Endothelial cell of umbilical vein (primary cell): ENCODE measurements around the gene AFTPH. TPM values are rescaled to one million over a fixed set of nuclear protein-coding genes. Genes with fewer than 3 reads are reported as not detected.

Experiments
- BruUV-seq: library from RNA; stranded (reverse); fragments of 400-500 nt; replicated peaks from 2 replicates; lab custom pipeline; 2021; lab: Mats Ljungman, UMichigan
- CTCF ChIA-PET: fragments of 300-600, 350-600 bp; sonication (Branson Sonifier 250); formaldehyde crosslinking; loops from one replicate; lab custom pipeline; 2021; ENCODE audit warnings: antibody characterized with exemption, inconsistent platforms; lab: Charles Lee
- POLR2A ChIA-PET: fragments of 300-600, 350-600 bp; sonication (Branson Sonifier 250); formaldehyde crosslinking; loops from one replicate; lab custom pipeline; 2021; ENCODE audit warnings: antibody characterized with exemption, inconsistent platforms; lab: Charles Lee
- DNase-seq: peaks from one replicate; pipeline ENCODE4 v3.0.0-alpha.2; 2011; ENCODE audit warnings: low read depth, low spot score
- FAIRE-seq: peaks from 2 replicates; lab custom pipeline; 2011; peaks lifted over from hg19 to GRCh38; lab: Jason Lieb, UNC
- H2AFZ ChIP-seq: 2 replicates; pipeline ENCODE4 v1.6.0; 2012; ENCODE audit warnings: low read depth, low read length, control low read depth, inconsistent platforms
- H3K27ac ChIP-seq: 2 replicates; pipeline ENCODE4 v1.5.1; 2011; ENCODE audit warnings: low read depth, mild to moderate bottlenecking, control low read depth, low read length, moderate library complexity; ENCODE audit not compliant: insufficient read depth
- H3K27me3 ChIP-seq, 2 experiments: 2 replicates each; pipeline versions ENCODE4 v1.6.0 to v1.6.1; 2011; ENCODE audit warnings: low read length in 2 of 2, mixed read lengths in 1 of 2; ENCODE audit not compliant: control insufficient read depth in 2 of 2, insufficient read depth in 2 of 2
- H3K36me3 ChIP-seq, 2 experiments: 2 replicates in 1 of 2; 3 replicates in 1 of 2; pipeline ENCODE4 v1.5.1; 2011; ENCODE audit warnings: low read length in 2 of 2, mild to moderate bottlenecking in 1 of 2, moderate library complexity in 1 of 2; ENCODE audit not compliant: control insufficient read depth in 2 of 2, insufficient read depth in 2 of 2; ENCODE audit errors: extremely low read depth in 1 of 2
- H3K4me1 ChIP-seq: 3 replicates; pipeline ENCODE4 v1.5.1; 2011; ENCODE audit warnings: mild to moderate bottlenecking, low read length; ENCODE audit not compliant: control insufficient read depth, insufficient read depth; ENCODE audit errors: extremely low read depth
- H3K4me2 ChIP-seq: 2 replicates; pipeline ENCODE4 v1.6.1; 2011; ENCODE audit warnings: low read length, control low read depth, mixed read lengths; ENCODE audit not compliant: insufficient read depth
- H3K4me3 ChIP-seq, 3 experiments: fragments of 200-600 bp in 1 of 3; sonication (generic), shearing (Covaris generic) in 1 of 3; replicated peaks in 1 of 3; 2 replicates each; pipeline ENCODE4 v1.5.1; 2011 to 2016; ENCODE audit warnings: control low read depth in 3 of 3, low read length in 3 of 3, mild to moderate bottlenecking in 2 of 3, inconsistent platforms in 1 of 3, low read depth in 1 of 3, moderate library complexity in 1 of 3; ENCODE audit not compliant: insufficient read depth in 1 of 3
- H3K79me2 ChIP-seq: 2 replicates; pipeline ENCODE4 v1.6.0; 2012; ENCODE audit warnings: low read length, inconsistent platforms; ENCODE audit not compliant: control insufficient read depth, insufficient read depth
- H3K9ac ChIP-seq: replicated peaks from 2 replicates; pipeline ENCODE3; 2011; ENCODE audit warnings: low read length, control low read depth; ENCODE audit not compliant: insufficient read depth; ENCODE audit errors: extremely low read depth
- H3K9me1 ChIP-seq: replicated peaks from 3 replicates; pipeline ENCODE4 v1.6.0; 2011; ENCODE audit warnings: mild to moderate bottlenecking, low read length; ENCODE audit not compliant: control insufficient read depth, insufficient read depth; ENCODE audit errors: extremely low read depth
- H3K9me3 ChIP-seq: replicated peaks from 2 replicates; pipeline ENCODE4 v1.5.1; 2012; ENCODE audit warnings: low read length, inconsistent platforms; ENCODE audit not compliant: control insufficient read depth, insufficient read depth
- H4K20me1 ChIP-seq: replicated peaks from 2 replicates; pipeline ENCODE3; 2011; ENCODE audit warnings: mild to moderate bottlenecking, low read length; ENCODE audit not compliant: control insufficient read depth, insufficient read depth; ENCODE audit errors: extremely low read depth
- CTCF ChIP-seq, 2 donors: IDR thresholded peaks; 1 replicate in 1 of 2; 2 replicates in 1 of 2; pipeline ENCODE4 v1.5.1; 2011; ENCODE audit warnings: low read length in 2 of 2, mild to moderate bottlenecking in 2 of 2, moderate library complexity in 2 of 2, control low read depth in 1 of 2, inconsistent platforms in 1 of 2, low read depth in 1 of 2; ENCODE audit not compliant: insufficient read depth in 1 of 2; ENCODE audit errors: extremely low read depth in 1 of 2
- EZH2 ChIP-seq: IDR thresholded peaks from 2 replicates; pipeline ENCODE4 v1.6.1; 2012; ENCODE audit warnings: borderline replicate concordance, low read depth, mild to moderate bottlenecking, moderate library complexity, low read length, inconsistent platforms; ENCODE audit not compliant: severe bottlenecking
- FOS ChIP-seq: IDR thresholded peaks from 2 replicates; pipeline ENCODE4 v1.6.1; 2011; ENCODE audit warnings: mild to moderate bottlenecking, low read length, moderate library complexity, borderline replicate concordance; ENCODE audit not compliant: insufficient read depth
- GATA2 ChIP-seq: IDR thresholded peaks from 2 replicates; pipeline ENCODE4 v1.7.0; 2011; ENCODE audit warnings: low read depth, mild to moderate bottlenecking, moderate library complexity, mixed read lengths, low read length; ENCODE audit not compliant: insufficient read length, insufficient read depth
- JUN ChIP-seq: IDR thresholded peaks from 2 replicates; pipeline ENCODE4 v1.6.1; 2011; ENCODE audit warnings: borderline replicate concordance, low read depth; ENCODE audit not compliant: insufficient read length, insufficient read depth
- MAX ChIP-seq: IDR thresholded peaks from 2 replicates; pipeline ENCODE4 v1.6.1; 2011; ENCODE audit not compliant: insufficient read depth, insufficient read length
- MYC ChIP-seq: IDR thresholded peaks from one replicate; pipeline ENCODE4 v1.6.1; 2011; ENCODE audit warnings: mild to moderate bottlenecking, low read depth, low read length
- POLR2A ChIP-seq: IDR thresholded peaks from 2 replicates; pipeline ENCODE4 v1.6.1; 2012; ENCODE audit warnings: low read depth, mild to moderate bottlenecking, control low read depth, low read length
- POLR2AphosphoS5 ChIP-seq: IDR thresholded peaks from 2 replicates; pipeline ENCODE4 v1.6.1; 2012; ENCODE audit warnings: low read depth, mild to moderate bottlenecking, control low read depth, low read length, moderate library complexity; ENCODE audit not compliant: insufficient read depth
- dilution Hi-C: fragments of 300-500 bp; cut with MboI; formaldehyde crosslinking; loops from one replicate; pipeline ENCODE4 v1.15.0; 2019; ENCODE audit warnings: low sequenced_read_pairs; ENCODE audit not compliant: extremely low pct_ligation_motif_present
- intact Hi-C: fragments of 100-400 bp; cut with micrococcal nuclease; formaldehyde crosslinking; loops from one replicate; pipeline ENCODE4 v1.10.0; 2022
- polyA plus RNA-seq, 4 experiments: library from polyadenylated mRNA; depleted of rRNA in 3 of 4; stranded (reverse) in 3 of 4; unstranded in 1 of 4; fragments of >200 nt; gene quantifications; 2 replicates each; pipeline versions ENCODE4 v1.2.1 to v1.2.3, GENCODE V29; 2011 to 2012; ENCODE audit warnings: missing spikeins in 1 of 4
- total RNA-seq: library from RNA; stranded (reverse); gene quantifications from 2 replicates; pipeline ENCODE4 v1.2.3, GENCODE V29; 2021

AFTPH gene
- total and polyA plus RNA-seq, 2 donors (not counting 3 experiments of a cell fraction or from before 2014, with no cell fraction given), result 6.9 to 15.3 TPM

- no TSS peak for BruUV-seq
- H2AFZ ChIP-seq, result no peak overlapping the region
- no peaks in the 10 kb centered on the region for H3K9me1 ChIP-seq
- CTCF ChIA-PET, result interaction anchor here (1.0 to 4.9 kb wide), 10 partner anchors 11 to 277 kb away, joined by 4 to 18 read pairs (median 4); no protein-coding TSS in a partner anchor
- H3K27ac ChIP-seq, result no peak overlapping the region
- POLR2A ChIA-PET, result no interaction called here
- no peak overlapping the region for H3K9ac ChIP-seq
- FAIRE-seq (no peak), DNase-seq (no peak)
- no peaks in the 10 kb centered on the region for H3K4me1 ChIP-seq
- H3K79me2 ChIP-seq, result no peaks in the 10 kb centered on the region
- no peak overlapping the region for H3K4me2 ChIP-seq
- no peak overlapping the region for H3K4me3 ChIP-seq
- H3K36me3 ChIP-seq, result no peaks in the 10 kb centered on the region
- H4K20me1 ChIP-seq, result no peaks in the 10 kb centered on the region
- no peaks in the 10 kb centered on the region for H3K9me3 ChIP-seq
- no peak for TF ChIP-seq POLR2AphosphoS5
- TF ChIP-seq MAX, result no peak
- no peak for TF ChIP-seq FOS
- no peak for TF ChIP-seq GATA2
- TF ChIP-seq JUN, result no peak
- no peak for TF ChIP-seq CTCF (IDR thresholded peaks at IDR 0.05; ENCODE audit: extremely low read depth in 1 of 2, insufficient read depth in 1 of 2, low read depth in 1 of 2, low read length in 2 of 2)
- no peak for TF ChIP-seq EZH2
- no peak for TF ChIP-seq MYC
- no peak for TF ChIP-seq POLR2A
- dilution Hi-C loops (no loop called here), intact Hi-C loops (loop anchor here (2.0 kb wide), 1 partner anchor 37 kb away; no protein-coding TSS in a partner anchor)
- H3K27me3 ChIP-seq, result peaks cover 0 to under 1% of the 10 kb centered on the region in 2 experiments
Observed at GRCh38 chr2:64607381-64608304, 83.5 kb downstream of the AFTPH start.
